Measurements from ENCODE around the gene NUDT14.

- TF ChIP-seq CTCF (conservative IDR thresholded peaks at IDR 0.05; ENCODE audit: low read depth, low read length) (no peak), MAFK (IDR thresholded peaks at IDR 0.05; ENCODE audit: low read depth, low read length) (no peak), RFX5 (IDR thresholded peaks at IDR 0.05; ENCODE audit: low read depth, low read length) (no peak), CEBPB (IDR thresholded peaks at IDR 0.05; ENCODE audit: low read depth, low read length) (no peak), POLR2A (IDR thresholded peaks at IDR 0.05; ENCODE audit: low read depth, low read length) (no peak), BHLHE40 (IDR thresholded peaks at IDR 0.05; ENCODE audit: low read depth, low read length) (no peak), FOS (IDR thresholded peaks at IDR 0.05; ENCODE audit: low read depth, low read length) (no peak), SMC3 (IDR thresholded peaks at IDR 0.05; ENCODE audit: low read depth, low read length) (no peak), RAD21 (IDR thresholded peaks at IDR 0.05; ENCODE audit: low read length) (no peak), CHD1 (IDR thresholded peaks at IDR 0.05; ENCODE audit: low read depth, low read length) (no peak), MAZ (IDR thresholded peaks at IDR 0.05; ENCODE audit: borderline replicate concordance, low read depth, low read length) (no peak)
- TF ChIP-seq, protein P1, sequence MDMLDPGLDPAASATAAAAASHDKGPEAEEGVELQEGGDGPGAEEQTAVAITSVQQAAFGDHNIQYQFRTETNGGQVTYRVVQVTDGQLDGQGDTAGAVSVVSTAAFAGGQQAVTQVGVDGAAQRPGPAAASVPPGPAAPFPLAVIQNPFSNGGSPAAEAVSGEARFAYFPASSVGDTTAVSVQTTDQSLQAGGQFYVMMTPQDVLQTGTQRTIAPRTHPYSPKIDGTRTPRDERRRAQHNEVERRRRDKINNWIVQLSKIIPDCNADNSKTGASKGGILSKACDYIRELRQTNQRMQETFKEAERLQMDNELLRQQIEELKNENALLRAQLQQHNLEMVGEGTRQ (IDR thresholded peaks at IDR 0.05; ENCODE audit: low read depth, low read length): no peak
- TF ChIP-seq, protein P2, sequence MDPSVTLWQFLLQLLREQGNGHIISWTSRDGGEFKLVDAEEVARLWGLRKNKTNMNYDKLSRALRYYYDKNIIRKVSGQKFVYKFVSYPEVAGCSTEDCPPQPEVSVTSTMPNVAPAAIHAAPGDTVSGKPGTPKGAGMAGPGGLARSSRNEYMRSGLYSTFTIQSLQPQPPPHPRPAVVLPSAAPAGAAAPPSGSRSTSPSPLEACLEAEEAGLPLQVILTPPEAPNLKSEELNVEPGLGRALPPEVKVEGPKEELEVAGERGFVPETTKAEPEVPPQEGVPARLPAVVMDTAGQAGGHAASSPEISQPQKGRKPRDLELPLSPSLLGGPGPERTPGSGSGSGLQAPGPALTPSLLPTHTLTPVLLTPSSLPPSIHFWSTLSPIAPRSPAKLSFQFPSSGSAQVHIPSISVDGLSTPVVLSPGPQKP (IDR thresholded peaks at IDR 0.05; ENCODE audit: borderline replicate concordance, low read depth, low read length): no peak
These were observed 39.4 kb downstream of the NUDT14 start for GRCh38 chr14:105141486-105142281.
